ENCODE data around the gene STARD10. TPM values are rescaled to one million over a fixed set of nuclear protein-coding genes. Genes with fewer than 3 reads are reported as not detected.

Gene STARD10
- total and polyA plus RNA-seq, 9 of the 15 experiments (the other 6 are each of a cell fraction or from before 2014, with no cell fraction given): 0.15 to 52.9 (median 32.3) TPM

DNA sequence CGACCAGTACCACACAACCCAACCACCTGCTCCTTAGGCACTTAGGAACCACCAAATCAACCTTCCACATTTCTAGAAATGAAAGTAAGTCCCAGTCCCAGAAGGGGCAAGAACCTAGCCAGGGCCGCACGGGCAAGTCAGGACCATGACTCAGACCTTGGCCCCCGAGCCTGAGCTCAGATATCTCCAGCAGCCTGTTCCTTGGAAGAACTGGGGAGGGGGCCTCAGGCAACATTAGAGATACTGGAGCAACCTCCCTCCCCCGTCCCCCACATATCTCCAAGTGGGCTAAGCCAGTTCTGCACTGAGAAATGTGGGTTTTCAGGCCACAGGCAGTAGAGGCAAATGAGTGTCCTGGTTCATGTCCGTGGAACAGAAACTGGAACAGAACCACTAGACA, 49.4 kb downstream of the STARD10 start (continued):
- TF ChIP-seq, protein P1, sequence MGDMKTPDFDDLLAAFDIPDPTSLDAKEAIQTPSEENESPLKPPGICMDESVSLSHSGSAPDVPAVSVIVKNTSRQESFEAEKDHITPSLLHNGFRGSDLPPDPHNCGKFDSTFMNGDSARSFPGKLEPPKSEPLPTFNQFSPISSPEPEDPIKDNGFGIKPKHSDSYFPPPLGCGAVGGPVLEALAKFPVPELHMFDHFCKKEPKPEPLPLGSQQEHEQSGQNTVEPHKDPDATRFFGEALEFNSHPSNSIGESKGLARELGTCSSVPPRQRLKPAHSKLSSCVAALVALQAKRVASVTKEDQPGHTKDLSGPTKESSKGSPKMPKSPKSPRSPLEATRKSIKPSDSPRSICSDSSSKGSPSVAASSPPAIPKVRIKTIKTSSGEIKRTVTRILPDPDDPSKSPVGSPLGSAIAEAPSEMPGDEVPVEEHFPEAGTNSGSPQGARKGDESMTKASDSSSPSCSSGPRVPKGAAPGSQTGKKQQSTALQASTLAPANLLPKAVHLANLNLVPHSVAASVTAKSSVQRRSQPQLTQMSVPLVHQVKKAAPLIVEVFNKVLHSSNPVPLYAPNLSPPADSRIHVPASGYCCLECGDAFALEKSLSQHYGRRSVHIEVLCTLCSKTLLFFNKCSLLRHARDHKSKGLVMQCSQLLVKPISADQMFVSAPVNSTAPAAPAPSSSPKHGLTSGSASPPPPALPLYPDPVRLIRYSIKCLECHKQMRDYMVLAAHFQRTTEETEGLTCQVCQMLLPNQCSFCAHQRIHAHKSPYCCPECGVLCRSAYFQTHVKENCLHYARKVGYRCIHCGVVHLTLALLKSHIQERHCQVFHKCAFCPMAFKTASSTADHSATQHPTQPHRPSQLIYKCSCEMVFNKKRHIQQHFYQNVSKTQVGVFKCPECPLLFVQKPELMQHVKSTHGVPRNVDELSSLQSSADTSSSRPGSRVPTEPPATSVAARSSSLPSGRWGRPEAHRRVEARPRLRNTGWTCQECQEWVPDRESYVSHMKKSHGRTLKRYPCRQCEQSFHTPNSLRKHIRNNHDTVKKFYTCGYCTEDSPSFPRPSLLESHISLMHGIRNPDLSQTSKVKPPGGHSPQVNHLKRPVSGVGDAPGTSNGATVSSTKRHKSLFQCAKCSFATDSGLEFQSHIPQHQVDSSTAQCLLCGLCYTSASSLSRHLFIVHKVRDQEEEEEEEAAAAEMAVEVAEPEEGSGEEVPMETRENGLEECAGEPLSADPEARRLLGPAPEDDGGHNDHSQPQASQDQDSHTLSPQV (IDR thresholded peaks at IDR 0.05): 0 out of 2 replicates have a peak, but pooled peaks have one; percentile 26
- TF ChIP-seq ZBTB9 (CRISPR knock-in tag; IDR thresholded peaks at IDR 0.05) (no peak), RB1 (IDR thresholded peaks at IDR 0.05; ENCODE audit: low read depth) (no peak), ZNF639 (CRISPR knock-in tag; conservative IDR thresholded peaks at IDR 0.05 in 1 of 2, IDR thresholded peaks at IDR 0.05 in 1 of 2) (no peak), MAFG (tag; conservative IDR thresholded peaks at IDR 0.05) (0 out of 2 replicates have a peak, but pooled peaks have one; percentile 24), FOSL1 (tag; conservative IDR thresholded peaks at IDR 0.05) (peak; percentile 35; the same call in 1 of the 2 replicates), DPF2 (IDR thresholded peaks at IDR 0.05) (peak; percentile 58), NBN (IDR thresholded peaks at IDR 0.05; ENCODE audit: low read depth) (no peak), RHOXF2B (CRISPR knock-in tag; conservative IDR thresholded peaks at IDR 0.05) (no peak), NFE2 (IDR thresholded peaks at IDR 0.05; ENCODE audit: low read depth) (peak; percentile 31; the same call in 1 of the 2 replicates), ZZZ3 (IDR thresholded peaks at IDR 0.05) (no peak), RBM25 (IDR thresholded peaks at IDR 0.05; ENCODE audit: low read depth, low read length, severe bottlenecking) (no peak), DACH1 (IDR thresholded peaks at IDR 0.05; ENCODE audit: partially characterized antibody) (no peak), ZBTB7A (IDR thresholded peaks at IDR 0.05; ENCODE audit: borderline replicate concordance, control insufficient read depth, low read depth, low read length) (peak; percentile 89), JUND (IDR thresholded peaks at IDR 0.05; ENCODE audit: borderline replicate concordance, low read depth, low read length) (peak; percentile 62), JUND (tag; IDR thresholded peaks at IDR 0.05; ENCODE audit: borderline replicate concordance, low read depth, low read length) (no peak), SMARCA5 (IDR thresholded peaks at IDR 0.05) (no peak)
- TF ChIP-seq, protein P2, sequence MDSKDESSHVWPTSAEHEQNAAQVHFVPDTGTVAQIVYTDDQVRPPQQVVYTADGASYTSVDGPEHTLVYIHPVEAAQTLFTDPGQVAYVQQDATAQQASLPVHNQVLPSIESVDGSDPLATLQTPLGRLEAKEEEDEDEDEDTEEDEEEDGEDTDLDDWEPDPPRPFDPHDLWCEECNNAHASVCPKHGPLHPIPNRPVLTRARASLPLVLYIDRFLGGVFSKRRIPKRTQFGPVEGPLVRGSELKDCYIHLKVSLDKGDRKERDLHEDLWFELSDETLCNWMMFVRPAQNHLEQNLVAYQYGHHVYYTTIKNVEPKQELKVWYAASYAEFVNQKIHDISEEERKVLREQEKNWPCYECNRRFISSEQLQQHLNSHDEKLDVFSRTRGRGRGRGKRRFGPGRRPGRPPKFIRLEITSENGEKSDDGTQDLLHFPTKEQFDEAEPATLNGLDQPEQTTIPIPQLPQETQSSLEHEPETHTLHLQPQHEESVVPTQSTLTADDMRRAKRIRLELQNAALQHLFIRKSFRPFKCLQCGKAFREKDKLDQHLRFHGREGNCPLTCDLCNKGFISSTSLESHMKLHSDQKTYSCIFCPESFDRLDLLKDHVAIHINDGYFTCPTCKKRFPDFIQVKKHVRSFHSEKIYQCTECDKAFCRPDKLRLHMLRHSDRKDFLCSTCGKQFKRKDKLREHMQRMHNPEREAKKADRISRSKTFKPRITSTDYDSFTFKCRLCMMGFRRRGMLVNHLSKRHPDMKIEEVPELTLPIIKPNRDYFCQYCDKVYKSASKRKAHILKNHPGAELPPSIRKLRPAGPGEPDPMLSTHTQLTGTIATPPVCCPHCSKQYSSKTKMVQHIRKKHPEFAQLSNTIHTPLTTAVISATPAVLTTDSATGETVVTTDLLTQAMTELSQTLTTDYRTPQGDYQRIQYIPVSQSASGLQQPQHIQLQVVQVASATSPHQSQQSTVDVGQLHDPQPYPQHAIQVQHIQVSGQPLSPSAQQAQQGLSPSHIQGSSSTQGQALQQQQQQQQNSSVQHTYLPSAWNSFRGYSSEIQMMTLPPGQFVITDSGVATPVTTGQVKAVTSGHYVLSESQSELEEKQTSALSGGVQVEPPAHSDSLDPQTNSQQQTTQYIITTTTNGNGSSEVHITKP (IDR thresholded peaks at IDR 0.05; ENCODE audit: partially characterized antibody): peak; percentile 90

Measured in K562 (cell line).